Mammary epithelial cell (primary cell): ENCODE data around the gene TAF11L14.

ENCODE experiments used
- CTCF ChIP-seq, 2 donors: IDR thresholded peaks in 1 of 2; conservative IDR thresholded peaks in 1 of 2; 2 replicates each; pipeline ENCODE4 v1.5.1; 2011 to 2012; ENCODE audit warnings: inconsistent platforms in 2 of 2, low read length in 2 of 2, mild to moderate bottlenecking in 2 of 2, control low read depth in 1 of 2, low read depth in 1 of 2; ENCODE audit not compliant: insufficient read depth in 1 of 2; ENCODE audit errors: extremely low read depth in 1 of 2
- EZH2 ChIP-seq: IDR thresholded peaks from 2 replicates; pipeline ENCODE4 v1.6.1; 2012; ENCODE audit warnings: low read length, inconsistent platforms, borderline replicate concordance

DNA sequence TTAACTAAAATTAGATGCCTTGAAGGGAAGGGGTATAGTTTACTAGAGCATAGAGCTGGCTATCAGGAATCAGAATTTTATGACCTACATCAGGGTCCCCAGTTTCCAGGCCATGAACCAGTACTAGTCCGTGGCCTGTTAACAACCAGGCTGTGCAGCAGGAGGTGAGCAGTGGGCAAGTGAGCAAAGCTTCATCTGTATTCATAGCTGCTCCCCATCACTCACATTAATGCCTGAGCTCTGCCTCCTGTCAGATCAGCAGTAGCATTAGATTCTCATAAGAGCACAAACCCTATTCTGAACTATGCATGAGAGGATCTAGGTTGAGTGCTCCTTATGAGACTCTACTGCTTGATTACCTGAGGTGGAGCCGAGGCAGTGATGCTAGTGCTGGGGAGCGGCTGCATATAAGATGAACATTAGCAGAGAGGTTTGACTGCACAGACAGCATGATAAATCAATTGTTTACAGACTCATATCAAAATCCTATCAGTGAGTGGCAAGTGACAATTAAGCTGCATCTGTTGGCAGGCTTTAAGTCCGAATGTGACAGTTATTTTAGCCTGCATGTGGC is 44.6 kb downstream of the TAF11L14 start:
- TF ChIP-seq CTCF (conservative IDR thresholded peaks at IDR 0.05 in 1 of 2, IDR thresholded peaks at IDR 0.05 in 1 of 2; ENCODE audit: extremely low read depth in 1 of 2, insufficient read depth in 1 of 2, low read depth in 1 of 2, low read length in 2 of 2) (no peak), EZH2 (no peak)
